DOHH2 (cell line): ENCODE results near the gene ALDH1L1.

Experiments
- H3F3A ChIP-seq: fragments of 200-600 bp; sonication (generic), shearing (Covaris generic); 2 replicates; pipeline ENCODE4 v1.6.0; 2016; ENCODE audit warnings: antibody characterized with exemption, mild to moderate bottlenecking; ENCODE audit not compliant: control insufficient read depth, insufficient read depth
- H3K27ac ChIP-seq: fragments of 200-600 bp; sonication (generic); 2 replicates; pipeline ENCODE4 v1.5.1; 2014; ENCODE audit warnings: low read depth, mild to moderate bottlenecking, low read length, moderate library complexity
- H3K27me3 ChIP-seq: fragments of 200-600 bp; sonication (generic); 2 replicates; pipeline ENCODE4 v1.6.1; 2014; ENCODE audit warnings: mild to moderate bottlenecking, low read length, mixed read lengths; ENCODE audit not compliant: control insufficient read depth
- H3K36me3 ChIP-seq: fragments of 200-600 bp; sonication (generic); 2 replicates; pipeline ENCODE4 v1.6.1; 2014; ENCODE audit warnings: mild to moderate bottlenecking, low read length, moderate library complexity, mixed read lengths; ENCODE audit not compliant: control insufficient read depth
- H3K4me1 ChIP-seq: fragments of 200-600 bp; sonication (generic); 2 replicates; pipeline ENCODE4 v1.6.1; 2014; ENCODE audit warnings: mild to moderate bottlenecking, low read length, mixed read lengths; ENCODE audit not compliant: control insufficient read depth
- H3K4me2 ChIP-seq: fragments of 200-600 bp; sonication (generic); 2 replicates; pipeline ENCODE4 v1.6.0; 2014; ENCODE audit warnings: mild to moderate bottlenecking, low read length, moderate library complexity
- H3K4me3 ChIP-seq: fragments of 200-600 bp; sonication (generic); 2 replicates; pipeline ENCODE4 v1.5.1; 2014; ENCODE audit warnings: mild to moderate bottlenecking, low read length, mixed read lengths
- H3K79me2 ChIP-seq: fragments of 200-600 bp; sonication (generic); 2 replicates; pipeline ENCODE4 v1.6.1; 2014; ENCODE audit warnings: mild to moderate bottlenecking, low read length, mixed read lengths; ENCODE audit not compliant: control insufficient read depth
- H3K9me2 ChIP-seq: fragments of 200-600 bp; sonication (generic); replicated peaks from 2 replicates; pipeline ENCODE4 v1.6.1; 2014; ENCODE audit warnings: mild to moderate bottlenecking, low read length, mixed read lengths; ENCODE audit not compliant: control insufficient read depth
- H3K9me3 ChIP-seq: fragments of 200-600 bp; sonication (generic); 2 replicates; pipeline ENCODE4 v1.6.1; 2014; ENCODE audit warnings: antibody characterized with exemption, low read length, mixed read lengths; ENCODE audit not compliant: control insufficient read depth, insufficient read depth
- H4K20me1 ChIP-seq: fragments of 200-600 bp; sonication (generic); 2 replicates; pipeline ENCODE4 v1.6.0; 2014; ENCODE audit warnings: low read depth, mild to moderate bottlenecking, antibody characterized with exemption, low read length, moderate library complexity; ENCODE audit not compliant: control insufficient read depth, insufficient read depth
- EZH2phosphoT487 ChIP-seq: fragments of 200-600 bp; sonication (generic); IDR thresholded peaks from 2 replicates; pipeline ENCODE4 v1.6.1; 2017; ENCODE audit warnings: borderline replicate concordance, mild to moderate bottlenecking, antibody characterized with exemption, low read length, moderate library complexity, mixed read lengths
- TF ChIP-seq, protein P1 (sequence below): fragments of 200-600 bp; sonication (generic); IDR thresholded peaks from one replicate; pipeline ENCODE4 v1.5.1; 2014; ENCODE audit warnings: antibody characterized with exemption, mild to moderate bottlenecking, low read depth, low read length; ENCODE audit not compliant: poor library complexity, severe bottlenecking

The ALDH1L1 gene

DNA sequence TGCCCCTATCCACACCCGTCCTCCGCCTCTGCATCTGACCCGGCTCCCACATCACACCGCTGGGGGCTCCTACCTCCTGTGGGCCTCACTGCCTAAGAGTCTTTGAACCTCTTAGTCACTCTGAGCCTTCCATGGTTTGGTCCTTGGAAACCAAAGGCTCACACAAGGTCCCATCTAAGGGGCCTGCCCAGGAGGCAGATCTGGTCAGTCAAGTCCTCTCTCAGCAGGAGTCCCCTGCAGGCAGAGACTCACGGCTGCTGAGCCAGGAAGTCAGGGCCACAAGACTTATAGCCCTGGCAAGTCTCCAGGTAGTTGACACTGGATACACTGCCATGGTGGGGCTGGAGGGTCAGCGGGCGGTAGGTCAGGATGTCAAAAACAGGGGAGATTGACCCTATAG is 31.2 kb upstream of the ALDH1L1 start:
- H3K79me2 ChIP-seq: no peaks in the 10 kb centered on the region
- no peak overlapping the region for H3K4me2 ChIP-seq
- H3K4me1 ChIP-seq: no peaks in the 10 kb centered on the region
- no peaks in the 10 kb centered on the region for H3F3A ChIP-seq
- H3K36me3 ChIP-seq: no peaks in the 10 kb centered on the region
- H3K4me3 ChIP-seq: no peak overlapping the region
- no peaks in the 10 kb centered on the region for H3K9me3 ChIP-seq
- H4K20me1 ChIP-seq: no peaks in the 10 kb centered on the region
- H3K27ac ChIP-seq: no peak overlapping the region
- no peaks in the 10 kb centered on the region for H3K9me2 ChIP-seq
- TF ChIP-seq EZH2phosphoT487: no peak
- TF ChIP-seq, protein P1, sequence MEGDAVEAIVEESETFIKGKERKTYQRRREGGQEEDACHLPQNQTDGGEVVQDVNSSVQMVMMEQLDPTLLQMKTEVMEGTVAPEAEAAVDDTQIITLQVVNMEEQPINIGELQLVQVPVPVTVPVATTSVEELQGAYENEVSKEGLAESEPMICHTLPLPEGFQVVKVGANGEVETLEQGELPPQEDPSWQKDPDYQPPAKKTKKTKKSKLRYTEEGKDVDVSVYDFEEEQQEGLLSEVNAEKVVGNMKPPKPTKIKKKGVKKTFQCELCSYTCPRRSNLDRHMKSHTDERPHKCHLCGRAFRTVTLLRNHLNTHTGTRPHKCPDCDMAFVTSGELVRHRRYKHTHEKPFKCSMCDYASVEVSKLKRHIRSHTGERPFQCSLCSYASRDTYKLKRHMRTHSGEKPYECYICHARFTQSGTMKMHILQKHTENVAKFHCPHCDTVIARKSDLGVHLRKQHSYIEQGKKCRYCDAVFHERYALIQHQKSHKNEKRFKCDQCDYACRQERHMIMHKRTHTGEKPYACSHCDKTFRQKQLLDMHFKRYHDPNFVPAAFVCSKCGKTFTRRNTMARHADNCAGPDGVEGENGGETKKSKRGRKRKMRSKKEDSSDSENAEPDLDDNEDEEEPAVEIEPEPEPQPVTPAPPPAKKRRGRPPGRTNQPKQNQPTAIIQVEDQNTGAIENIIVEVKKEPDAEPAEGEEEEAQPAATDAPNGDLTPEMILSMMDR: no peak
- peaks cover 20% of the 10 kb centered on the region for H3K27me3 ChIP-seq

DNA sequence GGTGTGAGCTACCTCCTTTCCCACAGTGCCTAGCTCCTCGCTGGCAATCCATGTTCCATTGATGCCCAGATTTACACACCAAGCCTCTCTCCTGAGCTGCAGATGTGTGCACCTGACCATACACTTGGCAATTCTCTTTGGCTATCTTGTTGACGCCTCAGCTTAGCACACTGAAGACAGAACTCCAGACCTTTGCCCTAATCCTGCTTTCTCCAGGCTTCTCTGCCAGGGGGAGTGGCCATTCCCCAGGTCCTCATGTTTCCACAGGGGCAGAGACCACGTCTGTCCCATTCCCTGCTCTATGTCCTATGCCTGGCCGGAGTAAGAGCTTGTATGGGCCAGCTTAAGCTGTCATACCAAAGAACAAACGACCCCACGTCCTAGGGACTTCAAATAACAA is 30.2 kb upstream of the ALDH1L1 start:
- no peaks in the 10 kb centered on the region for H3K79me2 ChIP-seq
- H3K27me3 ChIP-seq: peaks cover 20% of the 10 kb centered on the region
- no peak overlapping the region for H3K4me2 ChIP-seq
- H4K20me1 ChIP-seq: no peaks in the 10 kb centered on the region
- H3K9me2 ChIP-seq: no peaks in the 10 kb centered on the region
- no peak overlapping the region for H3K4me3 ChIP-seq
- no peaks in the 10 kb centered on the region for H3K36me3 ChIP-seq
- TF ChIP-seq EZH2phosphoT487: no peak
- TF ChIP-seq, protein P1: no peak
- H3K27ac ChIP-seq: no peak overlapping the region
- no peaks in the 10 kb centered on the region for H3K4me1 ChIP-seq
- no peaks in the 10 kb centered on the region for H3K9me3 ChIP-seq
- no peaks in the 10 kb centered on the region for H3F3A ChIP-seq

DNA sequence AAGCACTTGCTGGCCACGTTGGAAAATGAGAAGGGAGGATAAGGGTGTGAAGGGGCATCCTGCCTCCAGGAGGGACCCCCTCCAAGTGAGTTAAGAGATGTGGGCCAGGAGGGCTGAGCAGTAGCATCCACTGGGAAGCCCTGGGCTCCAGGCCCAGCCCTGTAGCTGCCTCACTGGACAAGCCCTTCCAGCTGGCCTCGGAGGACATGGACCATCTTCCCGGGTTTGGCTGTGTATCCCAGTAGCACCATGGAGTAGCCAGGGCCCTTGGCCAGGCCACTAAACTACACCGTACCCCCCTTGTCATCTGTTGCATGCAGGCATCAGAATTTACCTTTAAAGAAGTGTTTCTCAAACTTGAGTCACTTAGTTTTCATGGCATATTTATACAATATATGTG is 29.4 kb upstream of the ALDH1L1 start:
- H3K27ac ChIP-seq: no peak overlapping the region
- H3K79me2 ChIP-seq: no peaks in the 10 kb centered on the region
- H3K27me3 ChIP-seq: peaks cover 20% of the 10 kb centered on the region
- H3K36me3 ChIP-seq: no peaks in the 10 kb centered on the region
- no peaks in the 10 kb centered on the region for H3K9me3 ChIP-seq
- H4K20me1 ChIP-seq: no peaks in the 10 kb centered on the region
- TF ChIP-seq, protein P1: no peak
- no peak for TF ChIP-seq EZH2phosphoT487
- no peaks in the 10 kb centered on the region for H3K4me1 ChIP-seq
- no peaks in the 10 kb centered on the region for H3K9me2 ChIP-seq
- H3F3A ChIP-seq: no peaks in the 10 kb centered on the region
- no peak overlapping the region for H3K4me2 ChIP-seq
- H3K4me3 ChIP-seq: no peak overlapping the region
